HG03432 (cell line): ENCODE measurements around the gene ASCC2.
"Not testable (repeated sequence)": the region's sequence is repeated elsewhere in the genome, so short reads cannot be mapped to it uniquely, and the experiment has no call there.

Source experiments
- ATAC-seq: cut with Tn5 transposase; IDR thresholded peaks from one replicate; pipeline ENCODE4 v1.9.1; 2021; ENCODE audit warnings: mild to moderate bottlenecking, moderate library complexity; ENCODE audit not compliant: unreplicated experiment

ASCC2 gene, protein sequence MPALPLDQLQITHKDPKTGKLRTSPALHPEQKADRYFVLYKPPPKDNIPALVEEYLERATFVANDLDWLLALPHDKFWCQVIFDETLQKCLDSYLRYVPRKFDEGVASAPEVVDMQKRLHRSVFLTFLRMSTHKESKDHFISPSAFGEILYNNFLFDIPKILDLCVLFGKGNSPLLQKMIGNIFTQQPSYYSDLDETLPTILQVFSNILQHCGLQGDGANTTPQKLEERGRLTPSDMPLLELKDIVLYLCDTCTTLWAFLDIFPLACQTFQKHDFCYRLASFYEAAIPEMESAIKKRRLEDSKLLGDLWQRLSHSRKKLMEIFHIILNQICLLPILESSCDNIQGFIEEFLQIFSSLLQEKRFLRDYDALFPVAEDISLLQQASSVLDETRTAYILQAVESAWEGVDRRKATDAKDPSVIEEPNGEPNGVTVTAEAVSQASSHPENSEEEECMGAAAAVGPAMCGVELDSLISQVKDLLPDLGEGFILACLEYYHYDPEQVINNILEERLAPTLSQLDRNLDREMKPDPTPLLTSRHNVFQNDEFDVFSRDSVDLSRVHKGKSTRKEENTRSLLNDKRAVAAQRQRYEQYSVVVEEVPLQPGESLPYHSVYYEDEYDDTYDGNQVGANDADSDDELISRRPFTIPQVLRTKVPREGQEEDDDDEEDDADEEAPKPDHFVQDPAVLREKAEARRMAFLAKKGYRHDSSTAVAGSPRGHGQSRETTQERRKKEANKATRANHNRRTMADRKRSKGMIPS

DNA sequence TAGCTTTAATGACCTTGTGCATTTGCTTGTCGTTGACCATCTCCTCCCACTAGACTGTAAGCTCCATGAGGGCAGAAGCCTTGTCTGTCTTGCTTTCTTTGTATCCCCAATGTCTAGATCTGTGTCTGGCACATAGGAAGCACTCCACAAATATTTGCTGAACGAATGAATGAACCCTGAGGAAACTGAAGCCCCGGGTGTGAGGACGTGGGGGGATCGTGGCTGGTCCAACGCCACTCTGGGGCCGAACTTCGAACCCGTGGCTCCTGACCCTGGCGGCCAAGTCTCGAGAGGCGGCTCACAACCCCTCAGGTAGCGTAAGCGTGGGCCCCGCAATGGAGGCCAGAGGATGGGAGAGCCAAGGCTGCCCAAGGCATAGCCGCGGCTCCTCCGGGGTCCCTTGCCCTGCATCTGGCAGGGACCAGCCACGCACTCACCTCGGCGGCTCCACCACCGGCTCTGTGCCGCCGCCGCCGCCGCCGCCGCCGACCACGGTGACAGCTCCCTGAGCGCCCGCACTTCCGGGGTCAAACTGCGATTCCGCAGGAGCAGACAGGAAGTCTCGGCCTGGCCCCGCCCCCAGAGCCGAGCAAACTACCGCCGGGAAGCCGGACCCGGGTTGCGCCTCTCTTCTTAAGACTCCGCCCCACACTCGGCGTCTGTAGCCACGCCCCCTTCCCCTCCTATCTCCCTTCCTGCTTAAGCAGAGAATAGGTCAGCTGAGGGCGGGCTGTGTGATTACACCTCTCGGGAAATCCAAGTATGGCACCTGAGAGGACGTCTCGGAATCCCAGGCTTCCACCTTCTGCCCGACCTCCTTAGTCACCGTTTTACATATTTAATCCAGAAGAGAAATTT, at the start of gene ASCC2:
Gene ASCC2, minus strand, starts transcription at position 534 of the 858 bp plus-strand sequence. CDS start 5,949 bp downstream, outside the sequence.
- peak; percentile 94 for ATAC-seq

GRCh38 chr22:29887358-29887757, 49.3 kb upstream of the ASCC2 start:
- ATAC-seq = no peak

GRCh38 chr22:29886596-29886995, 48.5 kb upstream of the ASCC2 start:
- ATAC-seq = no peak

GRCh38 chr22:29885610-29886009, 47.5 kb upstream of the ASCC2 start:
- no peak for ATAC-seq

DNA sequence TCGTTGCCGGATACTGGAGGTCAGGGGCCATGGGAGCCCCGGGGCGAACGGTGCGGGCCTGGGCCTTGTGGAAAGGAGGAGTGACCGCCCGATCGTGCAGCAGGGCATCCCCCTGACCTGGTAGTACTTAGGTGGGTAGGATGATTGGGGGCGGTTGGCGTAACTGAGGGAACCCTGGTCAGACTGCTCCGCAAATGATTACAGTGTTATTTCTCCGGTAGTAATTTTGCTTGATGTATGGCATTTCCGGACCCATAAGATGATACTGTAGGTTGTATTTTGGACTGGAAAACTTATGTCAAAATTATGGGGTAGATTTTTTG, 45.7 kb upstream of the ASCC2 start:
- ATAC-seq = no peak

GRCh38 chr22:29883045-29883774, 45.1 kb upstream of the ASCC2 start, which contains the start of gene MTMR3:
Gene MTMR3, plus strand, starts transcription at chr22:29883174. Its CDS starts 87,886 bp downstream, at chr22:29971060.
- peak; percentile 78 for ATAC-seq

DNA sequence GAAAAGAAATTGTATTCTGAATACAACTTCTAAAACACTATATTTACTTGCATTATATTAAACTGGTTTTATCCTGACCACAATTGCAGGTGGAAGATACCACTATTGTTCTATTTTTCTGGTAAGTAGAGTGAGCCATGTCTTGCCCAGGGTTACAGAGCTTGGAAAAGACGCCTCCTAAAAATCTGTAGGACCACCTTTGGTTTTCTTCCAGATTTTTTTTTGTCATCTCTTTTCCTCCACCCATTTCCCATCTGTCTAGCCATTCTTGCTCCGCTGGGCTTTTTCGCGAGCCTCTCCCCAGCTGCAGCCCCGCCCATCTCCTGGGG, 44.6 kb upstream of the ASCC2 start:
- ATAC-seq = peak; percentile 68

DNA sequence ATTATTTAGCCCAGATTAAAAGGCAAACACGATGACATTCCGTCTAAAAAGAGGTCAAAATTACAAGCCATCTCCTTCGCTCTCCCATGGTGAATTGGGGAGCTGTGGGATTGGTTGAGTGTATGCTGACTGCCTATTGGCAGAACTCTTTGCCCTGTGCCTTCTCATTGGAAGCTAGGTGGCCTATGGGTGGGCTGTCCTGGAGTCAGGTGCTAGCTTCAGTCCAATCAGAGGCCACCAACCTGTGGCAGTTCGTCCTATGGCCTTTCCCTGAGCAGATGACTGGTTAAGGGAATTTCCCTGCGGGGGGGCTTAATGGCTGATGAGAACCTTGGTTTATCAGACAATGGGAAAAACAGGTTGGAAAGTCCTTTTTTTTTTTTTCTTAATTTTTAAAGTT, 41.7 kb upstream of the ASCC2 start:
- ATAC-seq = no peak

DNA sequence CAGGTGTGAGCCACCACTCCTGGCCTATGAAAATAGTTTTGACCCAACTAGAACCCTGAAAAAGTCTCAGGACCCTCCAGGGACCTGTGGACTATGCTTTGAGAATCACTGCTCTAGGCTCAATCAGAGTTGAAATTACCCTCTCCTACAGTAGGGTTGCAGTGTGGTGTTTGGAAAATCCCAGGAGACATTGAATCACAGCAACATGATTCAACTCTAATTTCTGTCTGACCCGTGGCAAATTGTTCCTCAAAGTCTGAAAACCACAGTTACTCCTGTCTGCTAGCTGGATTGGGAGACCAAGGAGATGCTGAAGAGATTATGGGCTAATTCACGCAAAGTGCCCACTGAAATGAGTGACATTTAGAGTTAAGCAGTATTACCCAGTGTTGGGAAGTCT, 39.5 kb upstream of the ASCC2 start:
- no peak for ATAC-seq

- no peak for ATAC-seq
Measured at GRCh38 chr22:29873943-29874342, 35.9 kb upstream of the ASCC2 start.

GRCh38 chr22:29872989-29873388, 34.9 kb upstream of the ASCC2 start:
- ATAC-seq = no peak

DNA sequence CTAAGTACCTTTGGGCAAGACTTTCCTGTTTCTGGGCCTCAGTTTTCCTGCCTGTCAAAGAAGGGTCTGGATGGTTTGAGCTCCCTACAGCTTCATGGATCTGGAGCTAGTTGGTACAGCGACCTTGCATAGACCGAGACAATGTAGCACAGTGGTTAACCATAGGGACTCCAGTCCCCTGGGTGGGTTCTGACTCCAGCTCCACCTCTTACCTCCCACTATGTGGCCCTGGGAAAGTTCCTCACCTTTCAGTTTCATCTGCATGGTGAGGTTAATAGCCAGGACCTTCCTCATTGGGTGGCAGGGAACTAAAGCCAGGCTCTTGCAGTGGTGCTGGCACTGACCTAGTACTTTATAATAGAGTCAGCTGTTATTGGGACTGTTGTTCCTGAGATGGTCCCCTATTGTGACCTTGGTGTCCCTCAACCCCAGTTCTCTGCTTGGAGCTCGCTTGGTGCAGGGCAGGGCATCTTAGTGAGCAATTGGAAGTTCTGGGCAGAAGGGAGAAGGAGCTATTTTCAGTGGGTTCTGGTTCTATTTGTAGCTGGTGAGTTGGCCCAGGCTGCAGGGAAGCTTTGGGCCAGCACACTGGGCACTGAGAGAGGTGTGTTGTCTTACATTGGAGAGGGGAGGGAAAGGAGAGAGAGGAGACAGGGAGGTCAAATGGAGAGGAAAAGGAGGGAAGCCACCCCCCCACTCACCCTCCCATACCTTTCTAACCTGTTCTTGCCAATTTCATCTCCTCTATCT, 34.2 kb upstream of the ASCC2 start:
- no peak for ATAC-seq

DNA sequence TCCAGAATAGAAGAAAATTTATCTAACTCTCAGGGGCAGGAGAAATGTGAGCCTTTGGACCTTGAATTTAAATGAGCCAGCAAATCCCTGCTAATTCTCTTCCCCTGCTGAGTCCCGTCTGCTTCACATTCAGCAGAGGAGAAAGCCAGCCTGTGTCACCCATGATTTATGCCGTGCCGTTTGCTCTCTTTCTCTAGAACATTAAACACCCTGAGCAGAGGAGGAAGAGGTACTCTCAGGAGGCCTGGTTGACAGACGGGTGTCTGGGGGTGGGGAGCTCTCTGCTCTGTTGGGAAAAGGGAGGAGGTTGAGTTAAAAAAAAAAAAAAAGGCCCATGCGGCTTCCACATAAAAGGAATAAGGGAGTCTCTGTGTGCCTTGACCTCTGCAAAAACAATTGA, 33.6 kb upstream of the ASCC2 start:
- no peak for ATAC-seq

DNA sequence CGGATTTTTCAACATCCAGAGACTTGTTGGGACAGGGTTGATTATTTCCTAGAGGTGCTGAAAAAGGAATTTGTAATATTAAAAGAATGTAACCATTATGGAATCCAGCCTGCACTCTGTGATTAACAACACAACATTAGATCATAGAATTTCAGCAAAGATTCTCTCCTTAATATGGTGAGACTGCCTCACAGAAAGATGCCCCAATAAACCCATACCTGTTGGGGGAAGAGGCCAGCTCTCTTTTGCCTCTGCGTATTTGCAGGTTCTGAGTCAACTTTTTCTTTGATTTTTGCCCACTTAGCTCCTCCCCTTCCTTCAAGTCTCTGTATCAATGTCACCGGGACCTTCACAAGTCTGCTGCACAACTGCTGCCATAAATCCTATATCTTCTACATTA, 32.5 kb upstream of the ASCC2 start:
- ATAC-seq = no peak

GRCh38 chr22:29867851-29868250, 29.8 kb upstream of the ASCC2 start:
- no peak for ATAC-seq

DNA sequence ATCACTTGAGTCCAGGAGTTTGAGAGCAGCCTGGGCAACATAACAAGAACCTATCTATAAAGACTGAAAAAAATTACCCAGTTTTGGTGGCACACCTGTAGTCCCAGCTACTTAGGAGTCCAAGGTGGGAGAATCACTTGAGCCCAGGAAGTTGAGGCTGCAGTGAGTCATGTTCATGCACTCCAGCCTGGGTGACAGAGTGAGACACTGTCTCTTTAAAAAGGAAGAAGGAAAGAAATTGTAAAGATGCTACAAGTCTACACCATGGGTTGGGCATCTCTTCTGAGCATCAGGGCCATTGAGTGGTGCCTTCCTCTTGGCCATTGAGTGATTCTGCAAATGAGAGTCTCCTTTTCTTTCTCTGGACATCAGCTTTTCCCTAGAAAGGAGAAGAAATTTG, 29.2 kb upstream of the ASCC2 start:
- no peak for ATAC-seq

GRCh38 chr22:29865572-29865971, 27.5 kb upstream of the ASCC2 start:
- not testable (repeated sequence) for ATAC-seq

DNA sequence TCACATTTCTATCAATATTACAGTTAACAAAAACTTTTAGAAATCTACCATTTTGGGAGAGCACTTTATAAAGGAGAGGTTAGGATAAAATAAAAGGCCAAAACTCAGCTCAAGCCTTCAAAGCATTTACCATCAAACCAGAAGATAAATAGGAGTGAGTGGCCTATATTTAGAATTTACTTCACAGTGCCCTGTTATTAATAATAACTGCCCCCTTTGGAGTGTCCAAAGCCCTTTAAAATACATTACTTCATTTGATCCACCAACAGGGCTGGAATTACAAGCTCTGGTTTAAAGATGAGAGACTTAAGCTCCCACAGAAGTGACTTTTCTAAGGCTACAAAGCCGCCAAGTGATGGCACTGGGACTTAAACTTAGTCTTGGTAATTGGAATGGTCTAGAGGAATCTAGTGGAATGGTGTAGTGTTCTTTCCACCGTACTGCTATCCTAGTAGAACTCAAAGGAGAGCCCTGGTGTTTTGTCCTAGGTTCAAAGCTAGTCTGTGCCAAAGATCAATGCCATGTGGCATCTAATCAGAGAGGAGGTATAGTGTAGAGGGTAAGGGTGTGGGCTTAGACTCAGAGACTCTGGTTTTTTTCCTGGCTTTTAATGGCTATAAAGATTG, 23.7 kb upstream of the ASCC2 start:
- ATAC-seq = no peak

- no peak for ATAC-seq
Measured at GRCh38 chr22:29860006-29860766, 22.1 kb upstream of the ASCC2 start.
